ENCODE data around the gene SGTA.
A peak's percentile ranks its signal among the peaks of the same experiment; 100 is the strongest.
"Not testable (repeated sequence)": the region's sequence is repeated elsewhere in the genome, so short reads cannot be mapped to it uniquely, and the experiment has no call there.

SGTA gene

GRCh38 chr19:2820112-2820702 is 37.1 kb upstream of the SGTA start:
- POLR2A ChIA-PET = no interaction called here
- no peak for DNase-seq (ENCODE audit: extremely low spot score)
- TF ChIP-seq CTCF (IDR thresholded peaks at IDR 0.05; ENCODE audit: control extremely low read depth, extremely low read depth, low read depth, missing control alignments) = no peak
- CTCF ChIA-PET = interaction anchor here (1.2 to 2.3 kb wide), 2 partner anchors 37 to 172 kb away, joined by 5 to 11 read pairs; partner anchors contain the start of gene SGTA

GRCh38 chr19:2819540-2820111 is 36.6 kb upstream of the SGTA start, which contains the start of gene ZNF554:
ZNF554 (plus strand) TSS chr19:2819868; CDS start chr19:2820072, 204 bp downstream.
- peak; percentile 96 for DNase-seq (ENCODE audit: extremely low spot score)
- CTCF ChIA-PET = interaction anchor here (0.6 to 2.3 kb wide), 8 partner anchors 8 to 171 kb away, joined by 3 to 11 read pairs (median 4); partner anchors contain the start of genes SGTA and ZNF556
- POLR2A ChIA-PET = no interaction called here
- peak; percentile 97 for TF ChIP-seq CTCF (IDR thresholded peaks at IDR 0.05; ENCODE audit: control extremely low read depth, extremely low read depth, low read depth, missing control alignments)

GRCh38 chr19:2817237-2817829 is 34.3 kb upstream of the SGTA start:
- POLR2A ChIA-PET; CTCF ChIA-PET; DNase-seq (ENCODE audit: extremely low spot score): not testable (repeated sequence)

GRCh38 chr19:2816641-2817040 is 33.6 kb upstream of the SGTA start:
- no peak for DNase-seq (ENCODE audit: extremely low spot score)
- ChIA-PET CTCF (no interaction called here), POLR2A (no interaction called here)
- TF ChIP-seq CTCF (IDR thresholded peaks at IDR 0.05; ENCODE audit: control extremely low read depth, extremely low read depth, low read depth, missing control alignments) = no peak

- TF ChIP-seq CTCF (IDR thresholded peaks at IDR 0.05; ENCODE audit: control extremely low read depth, extremely low read depth, low read depth, missing control alignments) = no peak
- POLR2A ChIA-PET = no interaction called here
- no peak for DNase-seq (ENCODE audit: extremely low spot score)
- CTCF ChIA-PET = no interaction called here
Measured at GRCh38 chr19:2815923-2816322, 32.9 kb upstream of the SGTA start.

GRCh38 chr19:2815191-2815614 is 32.1 kb upstream of the SGTA start:
- ChIA-PET CTCF (no interaction called here), POLR2A (no interaction called here)
- no peak for TF ChIP-seq CTCF (IDR thresholded peaks at IDR 0.05; ENCODE audit: control extremely low read depth, extremely low read depth, low read depth, missing control alignments)

GRCh38 chr19:2814426-2814825 is 31.4 kb upstream of the SGTA start:
- TF ChIP-seq CTCF (IDR thresholded peaks at IDR 0.05; ENCODE audit: control extremely low read depth, extremely low read depth, low read depth, missing control alignments) = no peak
- no peak for DNase-seq (ENCODE audit: extremely low spot score)
- POLR2A ChIA-PET = no interaction called here
- CTCF ChIA-PET = no interaction called here

More at GRCh38 chr19:2815191-2815614, 32.1 kb upstream of the SGTA start:
- DNase-seq (ENCODE audit: extremely low spot score) = no peak
